Mesothelial cell of epicardium (in vitro differentiated cells): Measurements from ENCODE around the gene COL4A2. TPM values are rescaled to one million over a fixed set of nuclear protein-coding genes. Genes with fewer than 3 reads are reported as not detected.

ENCODE experiments used
- DNase-seq, 2 experiments: peaks; one replicate each; pipeline ENCODE4 v3.0.0; 2021; ENCODE audit warnings: low spot score in 2 of 2; ENCODE audit not compliant: unreplicated experiment in 2 of 2
- H3K27ac Mint-ChIP-seq: 2 replicates; pipeline ENCODE4 v1.8.0; 2021; ENCODE audit warnings: mixed read lengths
- H3K27me3 Mint-ChIP-seq: 2 replicates; pipeline ENCODE4 v1.8.0; 2021; ENCODE audit warnings: low read depth, mixed read lengths
- H3K36me3 Mint-ChIP-seq: 2 replicates; pipeline ENCODE4 v1.8.0; 2021; ENCODE audit warnings: mixed read lengths
- H3K4me1 Mint-ChIP-seq: 2 replicates; pipeline ENCODE4 v1.8.0; 2021; ENCODE audit warnings: mixed read lengths
- H3K4me3 Mint-ChIP-seq: 2 replicates; pipeline ENCODE4 v1.8.0; 2021; ENCODE audit warnings: mild to moderate bottlenecking, moderate library complexity, mixed read lengths
- H3K9me3 Mint-ChIP-seq: 2 replicates; pipeline ENCODE4 v1.8.0; 2021; ENCODE audit warnings: mixed read lengths
- total RNA-seq: library from RNA; stranded (reverse); gene quantifications from 3 replicates; pipeline ENCODE4 v1.2.1, GENCODE V29; 2021
- TF ChIP-seq, protein P1 (sequence below): fragments of 200-600 bp; sonication (generic); IDR thresholded peaks from one replicate; pipeline ENCODE4 v1.5.0; 2021; ENCODE audit warnings: antibody characterized with exemption; ENCODE audit not compliant: unreplicated experiment

Gene COL4A2
- total RNA-seq, 1 donor from 2014 or later: 469 TPM

DNA sequence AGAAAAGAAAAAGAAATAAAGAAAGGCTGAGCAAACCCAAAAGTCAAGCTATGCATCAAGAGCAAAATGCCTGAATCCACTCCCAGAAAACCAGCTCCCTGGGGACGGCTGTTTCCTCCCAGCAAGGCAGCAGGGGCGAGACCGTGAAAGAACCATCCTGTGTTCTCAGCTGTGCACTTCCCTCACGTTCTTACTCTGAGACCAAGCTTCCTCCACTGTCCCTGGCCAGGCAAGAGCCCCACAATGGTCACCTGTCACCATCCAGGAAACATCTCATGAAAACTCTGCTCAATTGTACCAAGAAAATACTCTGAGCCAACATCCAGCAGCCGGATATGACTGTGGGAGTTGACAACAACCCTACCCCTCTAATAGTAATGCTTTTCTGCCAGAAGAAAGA is 231.5 kb downstream of the COL4A2 start:
- H3K27ac Mint-ChIP-seq: peak overlapping the region; percentile 41
- no peak for DNase-seq
- no peak overlapping the region for H3K4me3 Mint-ChIP-seq
- no peaks in the 10 kb centered on the region for H3K9me3 Mint-ChIP-seq
- no peaks in the 10 kb centered on the region for H3K27me3 Mint-ChIP-seq
- TF ChIP-seq, protein P1, sequence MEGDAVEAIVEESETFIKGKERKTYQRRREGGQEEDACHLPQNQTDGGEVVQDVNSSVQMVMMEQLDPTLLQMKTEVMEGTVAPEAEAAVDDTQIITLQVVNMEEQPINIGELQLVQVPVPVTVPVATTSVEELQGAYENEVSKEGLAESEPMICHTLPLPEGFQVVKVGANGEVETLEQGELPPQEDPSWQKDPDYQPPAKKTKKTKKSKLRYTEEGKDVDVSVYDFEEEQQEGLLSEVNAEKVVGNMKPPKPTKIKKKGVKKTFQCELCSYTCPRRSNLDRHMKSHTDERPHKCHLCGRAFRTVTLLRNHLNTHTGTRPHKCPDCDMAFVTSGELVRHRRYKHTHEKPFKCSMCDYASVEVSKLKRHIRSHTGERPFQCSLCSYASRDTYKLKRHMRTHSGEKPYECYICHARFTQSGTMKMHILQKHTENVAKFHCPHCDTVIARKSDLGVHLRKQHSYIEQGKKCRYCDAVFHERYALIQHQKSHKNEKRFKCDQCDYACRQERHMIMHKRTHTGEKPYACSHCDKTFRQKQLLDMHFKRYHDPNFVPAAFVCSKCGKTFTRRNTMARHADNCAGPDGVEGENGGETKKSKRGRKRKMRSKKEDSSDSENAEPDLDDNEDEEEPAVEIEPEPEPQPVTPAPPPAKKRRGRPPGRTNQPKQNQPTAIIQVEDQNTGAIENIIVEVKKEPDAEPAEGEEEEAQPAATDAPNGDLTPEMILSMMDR: no peak
- no peaks in the 10 kb centered on the region for H3K36me3 Mint-ChIP-seq
- H3K4me1 Mint-ChIP-seq: peaks cover 35% of the 10 kb centered on the region

DNA sequence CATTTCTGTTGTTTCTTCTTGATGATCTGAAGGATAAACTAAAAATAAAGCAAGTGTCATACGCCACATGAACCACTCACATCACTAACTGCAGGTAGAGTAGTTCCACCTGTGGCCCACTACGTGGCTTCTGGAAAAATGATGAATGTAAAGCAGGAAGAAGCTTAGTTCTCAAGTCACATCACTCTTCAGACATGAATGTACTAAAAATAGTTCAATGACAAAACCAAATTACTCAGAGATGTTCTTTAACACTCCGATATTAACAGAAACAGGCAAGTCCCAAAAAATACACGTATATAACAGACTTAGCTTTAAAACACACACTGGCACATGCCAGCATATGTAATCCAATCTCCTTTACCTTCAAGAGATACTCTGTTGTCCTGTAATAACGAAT is 232.8 kb downstream of the COL4A2 start:
- Mint-ChIP-seq H3K4me1 (peaks cover 31% of the 10 kb centered on the region), H3K27ac (no peak overlapping the region), H3K36me3 (peaks cover 7% of the 10 kb centered on the region), H3K9me3 (peaks cover 2% of the 10 kb centered on the region), H3K27me3 (no peaks in the 10 kb centered on the region), H3K4me3 (no peak overlapping the region)
- TF ChIP-seq, protein P1: no peak
- no peak for DNase-seq

DNA sequence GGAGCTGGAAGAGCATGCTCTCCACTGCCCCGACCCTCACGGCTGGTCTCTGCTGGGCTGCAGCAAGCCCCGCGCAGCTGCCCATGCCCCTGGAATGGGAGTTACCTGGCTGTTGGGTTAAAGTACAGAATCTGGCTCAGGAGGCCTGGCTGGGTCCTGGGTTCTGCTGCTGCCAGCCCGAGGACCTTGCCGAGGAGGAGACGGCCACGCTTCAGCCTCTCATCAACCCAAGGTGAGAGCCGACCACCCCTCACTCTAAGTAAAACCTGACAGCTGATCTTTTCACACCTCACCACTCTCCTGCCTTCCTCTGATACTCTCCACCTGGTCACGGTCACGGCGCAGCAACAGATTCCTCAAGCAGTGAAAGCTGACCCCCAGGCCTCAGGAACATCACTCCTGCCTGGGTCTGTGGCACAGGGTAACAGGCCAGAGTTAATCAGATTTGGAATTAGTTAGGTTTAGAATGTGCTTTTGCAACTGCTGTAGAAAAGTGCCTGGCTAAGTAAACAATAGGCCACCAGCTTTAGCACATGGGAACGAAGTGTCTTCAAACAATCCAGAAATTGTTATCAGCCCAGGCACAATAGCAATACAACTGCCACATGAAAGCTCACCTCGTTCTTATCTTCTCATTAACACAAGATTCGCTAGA is 233.9 kb downstream of the COL4A2 start:
- peaks cover 14% of the 10 kb centered on the region for H3K36me3 Mint-ChIP-seq

DNA sequence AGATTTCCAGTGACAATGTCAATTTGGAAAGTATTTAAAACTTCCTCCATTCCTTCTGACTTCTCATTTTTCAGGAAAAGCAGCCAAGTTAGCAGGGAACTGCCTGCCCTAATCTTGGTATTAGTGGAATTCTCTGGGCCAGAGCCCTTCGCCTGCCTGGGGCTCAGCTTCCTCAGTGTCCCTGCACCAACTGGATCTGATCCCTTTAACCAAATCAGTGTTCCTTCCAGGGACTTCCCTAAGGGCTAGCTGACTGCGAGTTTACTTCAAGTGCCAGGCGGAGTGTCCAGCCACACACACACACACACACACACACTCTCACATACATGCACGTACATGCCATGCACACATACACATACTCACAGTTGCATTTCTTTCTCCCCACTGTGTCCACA is 234.4 kb downstream of the COL4A2 start:
- peaks cover 16% of the 10 kb centered on the region for H3K36me3 Mint-ChIP-seq
- no peak for DNase-seq
- TF ChIP-seq, protein P1: no peak
- no peaks in the 10 kb centered on the region for H3K27me3 Mint-ChIP-seq
- peak overlapping the region; percentile 82 for H3K27ac Mint-ChIP-seq
- peaks cover 31% of the 10 kb centered on the region for H3K4me1 Mint-ChIP-seq
- peaks cover 10% of the 10 kb centered on the region for H3K9me3 Mint-ChIP-seq
- H3K4me3 Mint-ChIP-seq: no peak overlapping the region

More for the DNA sequence above, 233.9 kb downstream of the COL4A2 start:
- no peak for DNase-seq
- peaks cover 31% of the 10 kb centered on the region for H3K4me1 Mint-ChIP-seq
- H3K9me3 Mint-ChIP-seq: peaks cover 8% of the 10 kb centered on the region
- no peak overlapping the region for H3K4me3 Mint-ChIP-seq
- peak overlapping the region; percentile 82 for H3K27ac Mint-ChIP-seq
- TF ChIP-seq, protein P1: no peak
- no peaks in the 10 kb centered on the region for H3K27me3 Mint-ChIP-seq

DNA sequence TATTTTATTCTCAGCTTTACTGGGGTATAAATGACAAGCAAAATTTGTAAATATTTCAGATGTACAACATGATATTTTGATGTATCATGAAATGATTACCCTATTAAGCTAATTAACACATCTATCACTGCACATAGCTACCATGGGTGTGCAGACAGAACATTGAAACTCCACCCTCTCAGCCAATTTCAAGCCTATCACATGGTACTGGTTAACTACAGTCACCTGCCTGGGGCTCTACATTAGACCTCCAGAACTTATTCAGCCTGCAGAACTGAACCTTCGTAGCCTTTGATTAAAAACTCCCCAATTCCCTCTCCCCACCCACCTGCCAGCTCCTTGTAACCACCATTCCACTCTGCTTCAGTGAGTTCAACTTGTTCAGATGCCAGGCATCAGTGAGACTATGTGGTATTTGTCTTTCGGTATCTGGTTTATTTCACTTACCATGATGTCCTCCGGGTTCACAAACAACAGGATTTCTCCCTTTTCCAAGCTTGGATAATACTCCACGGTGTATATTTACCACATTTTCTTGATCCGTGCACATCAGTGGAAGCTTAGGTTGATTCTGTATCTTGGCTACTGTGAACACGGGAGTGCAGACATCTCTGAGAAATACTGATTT is 235.2 kb downstream of the COL4A2 start:
- peak overlapping the region; percentile 28 for H3K27ac Mint-ChIP-seq
- peaks cover 16% of the 10 kb centered on the region for H3K36me3 Mint-ChIP-seq
- H3K27me3 Mint-ChIP-seq: no peaks in the 10 kb centered on the region

More for the DNA sequence above, 235.2 kb downstream of the COL4A2 start:
- H3K4me1 Mint-ChIP-seq: peaks cover 36% of the 10 kb centered on the region
- no peak for DNase-seq
- TF ChIP-seq, protein P1: no peak
- H3K4me3 Mint-ChIP-seq: no peak overlapping the region
- H3K9me3 Mint-ChIP-seq: peaks cover 10% of the 10 kb centered on the region
